Esophagus muscularis mucosa (tissue), 4 donors: ENCODE measurements around the gene CDH7.

Experiments
- EP300 ChIP-seq: sonication (generic); formaldehyde crosslinking; IDR thresholded peaks from one replicate; pipeline ENCODE4 v1.6.1; 2017; ENCODE audit warnings: antibody characterized with exemption
- POLR2A ChIP-seq: fragments of 450-650 bp; IDR thresholded peaks from one replicate; pipeline ENCODE4 v1.6.1; 2017; ENCODE audit warnings: antibody characterized with exemption, moderate library complexity, mild to moderate bottlenecking, low read depth
- POLR2AphosphoS5 ChIP-seq, 2 donors: sonication (generic); formaldehyde crosslinking; IDR thresholded peaks; one replicate each; pipeline ENCODE4 v1.6.1; 2017; ENCODE audit warnings: antibody characterized with exemption in 2 of 2
- TF ChIP-seq, protein P1 (sequence below), 3 experiments: fragments of 200-600 bp in 2 of 3; fragments of 450-650 bp in 1 of 3; sonication (generic) in 2 of 3; IDR thresholded peaks; one replicate each; pipeline ENCODE4 v1.5.1; 2017 to 2019; ENCODE audit warnings: antibody characterized with exemption in 3 of 3, mild to moderate bottlenecking in 2 of 3, moderate library complexity in 1 of 3

DNA sequence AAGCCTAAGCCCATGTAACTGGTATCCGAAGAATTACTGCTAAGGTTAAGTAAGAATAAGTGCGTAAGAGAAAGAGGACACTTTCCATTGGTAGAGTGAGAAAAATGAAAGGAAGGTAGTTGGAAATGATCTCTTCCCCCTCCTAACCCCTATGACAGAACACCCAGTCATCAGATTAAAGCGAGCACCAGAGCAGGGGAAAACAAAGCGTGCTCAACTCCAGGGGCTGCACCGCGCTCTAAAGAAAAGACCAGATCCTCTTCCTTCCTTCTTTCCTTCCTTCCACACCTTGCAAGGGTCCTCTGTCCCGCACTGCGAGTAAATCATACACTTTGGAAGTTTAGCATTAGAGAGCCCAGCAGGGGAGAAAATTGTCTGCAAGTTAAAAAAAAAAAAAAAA, 971 bp upstream of the CDH7 start:
- TF ChIP-seq, protein P1, sequence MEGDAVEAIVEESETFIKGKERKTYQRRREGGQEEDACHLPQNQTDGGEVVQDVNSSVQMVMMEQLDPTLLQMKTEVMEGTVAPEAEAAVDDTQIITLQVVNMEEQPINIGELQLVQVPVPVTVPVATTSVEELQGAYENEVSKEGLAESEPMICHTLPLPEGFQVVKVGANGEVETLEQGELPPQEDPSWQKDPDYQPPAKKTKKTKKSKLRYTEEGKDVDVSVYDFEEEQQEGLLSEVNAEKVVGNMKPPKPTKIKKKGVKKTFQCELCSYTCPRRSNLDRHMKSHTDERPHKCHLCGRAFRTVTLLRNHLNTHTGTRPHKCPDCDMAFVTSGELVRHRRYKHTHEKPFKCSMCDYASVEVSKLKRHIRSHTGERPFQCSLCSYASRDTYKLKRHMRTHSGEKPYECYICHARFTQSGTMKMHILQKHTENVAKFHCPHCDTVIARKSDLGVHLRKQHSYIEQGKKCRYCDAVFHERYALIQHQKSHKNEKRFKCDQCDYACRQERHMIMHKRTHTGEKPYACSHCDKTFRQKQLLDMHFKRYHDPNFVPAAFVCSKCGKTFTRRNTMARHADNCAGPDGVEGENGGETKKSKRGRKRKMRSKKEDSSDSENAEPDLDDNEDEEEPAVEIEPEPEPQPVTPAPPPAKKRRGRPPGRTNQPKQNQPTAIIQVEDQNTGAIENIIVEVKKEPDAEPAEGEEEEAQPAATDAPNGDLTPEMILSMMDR (IDR thresholded peaks at IDR 0.05), result no peak
- TF ChIP-seq POLR2A (no peak), EP300 (no peak), POLR2AphosphoS5 (IDR thresholded peaks at IDR 0.05) (no peak)
